ENCODE data around the gene MRTFB.

Gene MRTFB

DNA sequence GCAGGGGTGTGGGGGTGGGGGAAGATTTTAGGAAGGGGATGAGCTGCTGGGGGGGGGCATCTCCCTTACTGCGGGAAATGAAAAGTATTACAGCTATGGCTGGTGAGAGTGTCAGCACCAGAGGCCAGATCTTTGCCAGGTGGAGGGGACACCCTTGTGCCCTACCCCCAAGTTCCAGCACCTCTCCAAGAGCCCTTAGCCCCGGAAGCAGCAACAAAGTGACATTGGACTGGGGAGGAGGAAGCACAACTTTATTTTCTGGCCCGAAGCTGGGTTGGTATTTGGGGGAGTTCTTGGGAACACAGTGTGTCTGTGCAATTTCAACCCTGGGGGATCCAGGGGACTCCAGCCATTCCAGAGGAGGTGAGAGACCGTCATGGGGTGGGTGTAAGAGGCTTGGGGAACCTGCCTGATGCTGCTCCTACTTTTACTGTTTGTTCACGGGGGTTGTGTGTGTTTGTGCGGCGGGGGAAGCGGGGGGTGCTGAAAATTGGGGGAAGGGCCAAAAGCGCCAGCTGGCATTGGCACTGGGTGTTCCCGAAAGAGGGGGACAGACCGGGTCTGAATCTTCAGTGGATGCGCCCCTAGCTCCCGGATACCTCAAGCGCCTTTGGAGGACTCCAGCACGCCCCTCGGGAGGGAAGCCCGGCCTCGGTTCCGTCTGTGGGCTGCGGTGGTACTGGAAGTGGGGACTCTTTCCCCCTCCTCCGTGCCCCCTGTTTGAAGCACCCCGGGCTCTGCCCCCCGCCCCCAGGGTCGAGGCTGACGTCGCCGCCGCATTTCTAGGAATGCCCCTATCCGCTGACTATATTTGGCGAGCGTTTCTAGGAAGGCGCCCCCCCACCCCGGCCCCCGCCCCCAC lies 230.3 kb downstream of the MRTFB start:
- no peak overlapping the region for H3K27ac ChIP-seq
- in situ Hi-C loops (cut with HindIII; ENCODE audit: low pct_ligation_motif_present, low sequenced_read_pairs): no loop called here
- no peaks in the 10 kb centered on the region for H3K27me3 ChIP-seq (replicated peaks)
- H3K4me3 ChIP-seq (ENCODE audit: low read depth, low read length): peak overlapping the region; percentile 59
- H3K36me3 ChIP-seq (replicated peaks): no peaks in the 10 kb centered on the region
- DNase-seq: no peak
- TF ChIP-seq, protein P1, sequence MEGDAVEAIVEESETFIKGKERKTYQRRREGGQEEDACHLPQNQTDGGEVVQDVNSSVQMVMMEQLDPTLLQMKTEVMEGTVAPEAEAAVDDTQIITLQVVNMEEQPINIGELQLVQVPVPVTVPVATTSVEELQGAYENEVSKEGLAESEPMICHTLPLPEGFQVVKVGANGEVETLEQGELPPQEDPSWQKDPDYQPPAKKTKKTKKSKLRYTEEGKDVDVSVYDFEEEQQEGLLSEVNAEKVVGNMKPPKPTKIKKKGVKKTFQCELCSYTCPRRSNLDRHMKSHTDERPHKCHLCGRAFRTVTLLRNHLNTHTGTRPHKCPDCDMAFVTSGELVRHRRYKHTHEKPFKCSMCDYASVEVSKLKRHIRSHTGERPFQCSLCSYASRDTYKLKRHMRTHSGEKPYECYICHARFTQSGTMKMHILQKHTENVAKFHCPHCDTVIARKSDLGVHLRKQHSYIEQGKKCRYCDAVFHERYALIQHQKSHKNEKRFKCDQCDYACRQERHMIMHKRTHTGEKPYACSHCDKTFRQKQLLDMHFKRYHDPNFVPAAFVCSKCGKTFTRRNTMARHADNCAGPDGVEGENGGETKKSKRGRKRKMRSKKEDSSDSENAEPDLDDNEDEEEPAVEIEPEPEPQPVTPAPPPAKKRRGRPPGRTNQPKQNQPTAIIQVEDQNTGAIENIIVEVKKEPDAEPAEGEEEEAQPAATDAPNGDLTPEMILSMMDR (IDR thresholded peaks at IDR 0.05; ENCODE audit: low read depth, low read length, missing control alignments): no peak

DNA sequence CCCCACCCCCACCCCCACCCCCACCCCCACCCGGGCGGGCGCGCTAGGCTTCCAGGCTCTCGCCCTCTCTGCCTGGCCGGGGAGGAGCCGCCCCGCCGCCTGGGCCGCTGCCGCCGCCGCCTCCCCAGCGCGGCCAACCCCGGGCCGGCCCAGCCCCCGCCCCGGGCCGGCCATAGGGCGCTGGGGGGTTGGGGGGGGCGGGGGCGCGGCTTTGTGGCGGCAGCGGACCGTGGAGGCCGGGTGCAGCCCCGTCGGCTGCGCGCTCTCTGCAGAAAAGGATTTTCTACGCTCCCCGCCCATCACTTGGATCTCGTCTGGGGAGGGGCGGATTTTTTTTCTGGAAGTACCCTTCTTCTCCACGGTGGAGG lies 230.9 kb downstream of the MRTFB start:
- no peak for DNase-seq
- H3K36me3 ChIP-seq (replicated peaks): no peaks in the 10 kb centered on the region
- in situ Hi-C loops (cut with HindIII; ENCODE audit: low pct_ligation_motif_present, low sequenced_read_pairs): no loop called here
- TF ChIP-seq, protein P1 (IDR thresholded peaks at IDR 0.05; ENCODE audit: low read depth, low read length, missing control alignments): no peak
- H3K27ac ChIP-seq: peak overlapping the region; percentile 13
- no peaks in the 10 kb centered on the region for H3K27me3 ChIP-seq (replicated peaks)
- peak overlapping the region; percentile 70 for H3K4me3 ChIP-seq (ENCODE audit: low read depth, low read length)

DNA sequence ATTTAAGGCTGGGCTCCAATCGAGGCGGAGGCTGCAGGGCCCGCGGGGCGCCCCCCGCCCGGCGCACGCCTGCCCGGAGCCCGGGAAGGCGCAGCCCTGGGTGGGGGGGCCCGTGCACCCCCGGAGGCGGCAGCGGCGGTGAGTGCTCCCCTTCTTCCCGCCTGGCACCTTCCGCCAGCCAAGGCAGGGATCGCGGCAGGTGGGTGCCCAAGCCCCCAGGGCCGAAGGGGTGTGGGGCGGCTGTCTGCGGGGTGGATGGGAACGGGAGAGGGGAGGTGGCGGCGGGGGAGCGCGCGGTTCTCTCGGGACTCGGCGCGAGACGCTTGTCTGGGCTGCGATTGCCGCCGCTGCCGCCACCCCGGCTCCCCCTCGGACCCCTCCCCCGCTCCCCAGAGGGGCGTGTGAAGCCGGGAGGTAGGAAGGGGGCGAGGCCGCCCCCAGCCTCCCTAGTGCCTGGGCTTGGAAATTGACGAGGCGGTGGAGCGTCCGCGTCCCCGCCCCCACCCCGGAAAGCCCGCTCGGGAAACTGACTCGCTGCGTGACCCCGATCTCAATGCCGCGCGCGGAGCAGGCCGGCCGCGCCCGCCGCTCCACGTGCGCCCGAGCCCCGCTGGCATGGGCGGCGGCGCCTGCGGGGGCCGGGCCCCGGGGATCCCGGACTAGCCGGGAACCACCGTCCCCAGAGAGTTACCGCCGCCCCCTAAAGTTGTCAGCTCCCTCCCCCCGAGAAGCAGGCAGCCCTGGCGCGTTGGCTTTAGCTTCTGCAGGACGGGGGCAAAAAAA lies 231.5 kb downstream of the MRTFB start:
- H3K4me3 ChIP-seq (ENCODE audit: low read depth, low read length): peak overlapping the region; percentile 70
- H3K27me3 ChIP-seq (replicated peaks): no peaks in the 10 kb centered on the region
- no peaks in the 10 kb centered on the region for H3K36me3 ChIP-seq (replicated peaks)
- H3K27ac ChIP-seq: peak overlapping the region; percentile 13
- DNase-seq: no peak
- in situ Hi-C loops (cut with HindIII; ENCODE audit: low pct_ligation_motif_present, low sequenced_read_pairs): no loop called here
- TF ChIP-seq, protein P1 (IDR thresholded peaks at IDR 0.05; ENCODE audit: low read depth, low read length, missing control alignments): no peak

DNA sequence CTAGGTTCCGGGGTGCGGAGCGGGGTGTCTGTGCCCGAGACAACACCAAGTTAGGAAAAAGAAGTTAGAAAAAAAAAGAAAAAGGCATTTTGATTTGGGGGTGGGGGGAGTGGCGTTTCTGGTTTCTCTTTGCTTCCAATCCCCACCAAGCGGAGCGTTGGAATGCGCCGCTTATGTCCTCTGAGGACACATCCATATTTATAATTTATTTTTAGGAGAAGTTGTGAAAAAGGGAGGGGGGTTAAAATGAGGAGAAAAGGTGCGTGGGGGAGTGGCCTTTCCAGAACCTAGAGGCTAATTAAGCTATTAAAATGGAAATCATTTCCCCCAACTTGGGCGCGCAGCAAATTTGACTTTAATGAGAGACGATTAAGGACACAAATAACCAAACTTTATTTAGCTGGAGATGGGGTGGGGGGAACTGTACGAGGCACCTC lies 232.1 kb downstream of the MRTFB start:
- no peak overlapping the region for H3K27ac ChIP-seq
- H3K36me3 ChIP-seq (replicated peaks): no peaks in the 10 kb centered on the region
- no peak for DNase-seq
- TF ChIP-seq, protein P1 (IDR thresholded peaks at IDR 0.05; ENCODE audit: low read depth, low read length, missing control alignments): no peak
- no peaks in the 10 kb centered on the region for H3K27me3 ChIP-seq (replicated peaks)
- in situ Hi-C loops (cut with HindIII; ENCODE audit: low pct_ligation_motif_present, low sequenced_read_pairs): no loop called here
- peak overlapping the region; percentile 70 for H3K4me3 ChIP-seq (ENCODE audit: low read depth, low read length)

DNA sequence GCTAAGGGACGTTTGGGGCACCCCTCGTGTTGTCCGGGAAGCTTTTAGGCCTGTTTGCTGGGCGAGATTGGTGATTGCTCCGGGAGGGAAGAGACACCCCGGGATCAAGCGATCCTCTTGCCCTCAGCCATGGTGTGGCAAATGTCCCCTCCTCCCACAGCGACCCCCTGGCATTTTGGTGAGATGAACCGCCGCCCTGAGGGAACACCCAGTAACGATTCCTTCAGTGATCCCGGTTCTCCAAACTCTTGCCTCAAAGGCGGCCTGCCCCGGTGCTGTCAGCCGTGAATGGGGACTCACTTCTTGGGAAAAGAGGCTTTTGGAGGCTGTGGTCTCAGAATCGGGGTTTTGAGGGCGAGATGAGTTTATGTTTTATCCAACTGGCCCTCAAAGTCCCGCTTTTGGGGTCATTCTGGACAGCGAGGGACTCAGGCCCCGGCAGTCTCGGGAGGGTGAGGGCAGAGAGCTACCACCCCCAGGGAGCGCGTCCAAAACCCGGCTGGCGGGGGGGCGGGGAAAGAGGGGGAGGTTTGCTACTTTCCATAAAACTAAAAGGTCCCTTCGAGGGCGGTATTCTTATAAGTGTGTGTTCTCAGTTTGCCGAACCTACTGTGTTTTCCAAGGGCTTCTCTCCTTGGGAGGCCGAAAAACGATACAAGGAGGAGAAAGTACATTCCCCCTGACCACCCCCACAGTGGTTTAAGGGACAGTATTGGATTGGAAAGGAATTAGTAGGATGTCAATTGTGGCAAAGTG lies 232.7 kb downstream of the MRTFB start:
- in situ Hi-C loops (cut with HindIII; ENCODE audit: low pct_ligation_motif_present, low sequenced_read_pairs): no loop called here
- TF ChIP-seq, protein P1 (IDR thresholded peaks at IDR 0.05; ENCODE audit: low read depth, low read length, missing control alignments): no peak
- no peaks in the 10 kb centered on the region for H3K36me3 ChIP-seq (replicated peaks)
- peak overlapping the region; percentile 70 for H3K4me3 ChIP-seq (ENCODE audit: low read depth, low read length)
- H3K27me3 ChIP-seq (replicated peaks): no peaks in the 10 kb centered on the region
- DNase-seq: no peak
- no peak overlapping the region for H3K27ac ChIP-seq
